Progenitor cell of endocrine pancreas (in vitro differentiated cells): Measurements from ENCODE around the gene PRM3. TPM values are rescaled to one million over a fixed set of nuclear protein-coding genes. Genes with fewer than 3 reads are reported as not detected.

ENCODE experiments used
- microRNA-seq: library from miRNA; unstranded; fragments of <30 nt; microRNA quantifications from one replicate; pipeline ENCODE4 v1.1.0, GENCODE V29; 2020; ENCODE audit warnings: borderline number of aligned reads; ENCODE audit not compliant: unreplicated experiment
- total RNA-seq: library from RNA; stranded (reverse); gene quantifications from 2 replicates; pipeline ENCODE4 v1.2.1, GENCODE V29; 2021

Gene PRM3
- total RNA-seq, 1 donor from 2014 or later = not detected

Small RNA genes within 50 kb of the gene (microRNA-seq; reads per million reads assigned to microRNA genes)
- gene MIR548H2 = not detected

Other genes starting within 250 kb of the PRM3 start
- 6.6 and 6.8 TPM in 2 replicates for gene SOCS1, start 17.4 kb downstream of the PRM3 start, total RNA-seq
- not detected in 2 replicates for gene TNP2, start 4.3 kb downstream of the PRM3 start, total RNA-seq
- gene PRM2, start 2.9 kb upstream of the PRM3 start, total RNA-seq = not detected in 2 replicates
- not detected in 2 replicates for gene PRM1, start 7.7 kb upstream of the PRM3 start, total RNA-seq
- 32.5 and 33.6 TPM in 2 replicates for gene RMI2, start 71.8 kb upstream of the PRM3 start, total RNA-seq